PFSK-1 (cell line): Measurements from ENCODE around the gene AKAP13.

Source experiments
- FOXP2 ChIP-seq: optimal IDR thresholded peaks from 2 replicates; pipeline ENCODE3; 2011; ENCODE audit warnings: borderline replicate concordance, control low read depth, inconsistent platforms; ENCODE audit not compliant: insufficient read depth; ENCODE audit errors: extremely low read length, extremely low read depth
- POLR2AphosphoS5 ChIP-seq: IDR thresholded peaks from 2 replicates; pipeline ENCODE4 v1.6.1; 2012; ENCODE audit warnings: low read depth, mild to moderate bottlenecking, control low read depth, low read length, moderate library complexity
- REST ChIP-seq, 2 experiments: IDR thresholded peaks; 2 replicates each; pipeline versions ENCODE4 v1.6.1 to v1.8.0; 2011 to 2012; ENCODE audit warnings: low read depth in 2 of 2, low read length in 2 of 2, control low read depth in 1 of 2, inconsistent platforms in 1 of 2, mild to moderate bottlenecking in 1 of 2, moderate library complexity in 1 of 2; ENCODE audit not compliant: insufficient read depth in 1 of 2
- SIN3A ChIP-seq: IDR thresholded peaks from 2 replicates; pipeline ENCODE4 v1.6.1; 2012; ENCODE audit warnings: mild to moderate bottlenecking, low read length, moderate library complexity, borderline replicate concordance; ENCODE audit not compliant: insufficient read depth
- TAF1 ChIP-seq: IDR thresholded peaks from 2 replicates; pipeline ENCODE4 v1.6.1; 2012; ENCODE audit warnings: low read length, control low read depth, borderline replicate concordance; ENCODE audit not compliant: insufficient read depth

GRCh38 chr15:85773249-85773648 lies 392.8 kb downstream of the AKAP13 start:
- TF ChIP-seq SIN3A (no peak), TAF1 (no peak), REST (IDR thresholded peaks at IDR 0.05; ENCODE audit: insufficient read depth in 1 of 2, low read depth in 2 of 2, low read length in 2 of 2) (no peak), POLR2AphosphoS5 (no peak), FOXP2 (no peak)
